NCI-H2081 treated with DMSO at 0.1 percent for 48 hours (cell line): ENCODE measurements around the gene KCNN3.

ENCODE experiments used
- DNase-seq: peaks from one replicate; lab custom pipeline; 2025; lab: John Stamatoyannopoulos, UW

KCNN3 gene

GRCh38 chr1:154659823-154660592 is 210.1 kb downstream of the KCNN3 start:
- DNase-seq: no peak

GRCh38 chr1:154657556-154657955 is 212.5 kb downstream of the KCNN3 start:
- DNase-seq: no peak

- DNase-seq: no peak
These were observed 217.2 kb downstream of the KCNN3 start for GRCh38 chr1:154652893-154653292.
